Measurements from ENCODE around the gene CWF19L1. TPM values are rescaled to one million over a fixed set of nuclear protein-coding genes. Genes with fewer than 3 reads are reported as not detected.

Gene CWF19L1
- total RNA-seq, 2 donors from 2014 or later: 31.6 to 35.4 TPM

DNA sequence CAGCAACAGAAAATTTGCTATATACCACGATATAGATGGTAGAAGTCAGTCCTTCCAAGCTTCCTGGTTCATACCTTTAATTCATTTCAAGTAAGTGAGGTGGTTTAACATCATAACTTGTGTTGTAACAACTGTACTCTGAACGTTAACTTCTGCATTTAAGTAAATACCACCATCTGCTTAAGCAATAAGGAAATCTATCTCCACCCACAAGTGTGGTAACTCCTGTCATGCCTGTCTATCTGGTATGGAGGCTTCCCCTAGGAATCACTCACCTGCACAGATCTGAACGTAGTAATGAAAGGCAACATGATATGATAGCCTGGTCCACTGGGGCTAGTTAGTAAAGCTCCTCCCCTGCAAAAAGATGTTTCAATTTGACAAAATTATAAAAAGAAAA is 84.0 kb downstream of the CWF19L1 start:
- H3K27ac Mint-ChIP-seq: no peak overlapping the region
- H3K4me3 Mint-ChIP-seq: no peak overlapping the region
- no peaks in the 10 kb centered on the region for H3K27me3 Mint-ChIP-seq (ENCODE audit: insufficient read depth)
- peaks cover 28% of the 10 kb centered on the region for H3K36me3 Mint-ChIP-seq (ENCODE audit: low read depth)
- H3K27me3 ChIP-seq (ENCODE audit: control insufficient read depth, insufficient read depth, low read length, poor library complexity, severe bottlenecking): no peaks in the 10 kb centered on the region
- peaks cover 13% of the 10 kb centered on the region for H3K4me1 Mint-ChIP-seq
- TF ChIP-seq, protein P1, sequence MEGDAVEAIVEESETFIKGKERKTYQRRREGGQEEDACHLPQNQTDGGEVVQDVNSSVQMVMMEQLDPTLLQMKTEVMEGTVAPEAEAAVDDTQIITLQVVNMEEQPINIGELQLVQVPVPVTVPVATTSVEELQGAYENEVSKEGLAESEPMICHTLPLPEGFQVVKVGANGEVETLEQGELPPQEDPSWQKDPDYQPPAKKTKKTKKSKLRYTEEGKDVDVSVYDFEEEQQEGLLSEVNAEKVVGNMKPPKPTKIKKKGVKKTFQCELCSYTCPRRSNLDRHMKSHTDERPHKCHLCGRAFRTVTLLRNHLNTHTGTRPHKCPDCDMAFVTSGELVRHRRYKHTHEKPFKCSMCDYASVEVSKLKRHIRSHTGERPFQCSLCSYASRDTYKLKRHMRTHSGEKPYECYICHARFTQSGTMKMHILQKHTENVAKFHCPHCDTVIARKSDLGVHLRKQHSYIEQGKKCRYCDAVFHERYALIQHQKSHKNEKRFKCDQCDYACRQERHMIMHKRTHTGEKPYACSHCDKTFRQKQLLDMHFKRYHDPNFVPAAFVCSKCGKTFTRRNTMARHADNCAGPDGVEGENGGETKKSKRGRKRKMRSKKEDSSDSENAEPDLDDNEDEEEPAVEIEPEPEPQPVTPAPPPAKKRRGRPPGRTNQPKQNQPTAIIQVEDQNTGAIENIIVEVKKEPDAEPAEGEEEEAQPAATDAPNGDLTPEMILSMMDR (conservative IDR thresholded peaks at IDR 0.05): no peak
- H3K9ac ChIP-seq (ENCODE audit: extremely low read depth, low read length, poor library complexity, severe bottlenecking): no peak overlapping the region
- no peak overlapping the region for H3K4me3 ChIP-seq (ENCODE audit: low read length)
- WGBS, 2 experiments (ENCODE audit: insufficient coverage in 1 of 2, insufficient read length in 1 of 2): 91 to 100% methylated on average over 2 to 3 of the region's 3 CpGs
- H3K9me3 Mint-ChIP-seq: no peaks in the 10 kb centered on the region
- no peak for DNase-seq
- no peak overlapping the region for H3K27ac ChIP-seq (ENCODE audit: low read depth, low read length)
- H3K9me3 ChIP-seq (ENCODE audit: control insufficient read depth, low read length): no peaks in the 10 kb centered on the region
- no peaks in the 10 kb centered on the region for H3K4me1 ChIP-seq (ENCODE audit: control insufficient read depth, insufficient read depth, low read length)
- H3K36me3 ChIP-seq (ENCODE audit: control insufficient read depth, insufficient read depth, low read length): peaks cover 50% of the 10 kb centered on the region

DNA sequence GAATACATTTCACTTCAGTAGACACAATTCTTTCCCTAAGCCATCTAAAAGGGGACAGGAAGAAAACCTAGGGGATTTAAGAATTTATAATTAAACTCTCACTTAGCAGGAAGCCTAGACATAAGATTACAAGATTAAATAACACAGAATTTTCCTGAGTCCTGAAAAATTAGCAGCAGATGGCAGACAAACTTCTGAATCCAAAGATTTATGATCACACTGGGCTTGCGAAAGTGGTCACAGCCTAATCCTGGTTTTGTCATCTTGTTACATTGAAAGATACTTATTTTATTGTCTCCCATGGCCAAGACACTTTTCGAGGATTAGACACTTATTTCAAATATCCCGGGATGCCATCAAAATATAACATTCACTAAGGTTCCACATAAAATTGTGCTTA is 84.5 kb downstream of the CWF19L1 start:
- Histone ChIP-seq H3K4me1 (ENCODE audit: control insufficient read depth, insufficient read depth, low read length) (no peaks in the 10 kb centered on the region), H3K27me3 (ENCODE audit: control insufficient read depth, insufficient read depth, low read length, poor library complexity, severe bottlenecking) (no peaks in the 10 kb centered on the region), H3K36me3 (ENCODE audit: control insufficient read depth, insufficient read depth, low read length) (peaks cover 50% of the 10 kb centered on the region), H3K9ac (ENCODE audit: extremely low read depth, low read length, poor library complexity, severe bottlenecking) (no peak overlapping the region), H3K4me3 (ENCODE audit: low read length) (no peak overlapping the region), H3K9me3 (ENCODE audit: control insufficient read depth, low read length) (no peaks in the 10 kb centered on the region), H3K27ac (ENCODE audit: low read depth, low read length) (no peak overlapping the region)
- H3K27ac Mint-ChIP-seq: no peak overlapping the region
- peaks cover 13% of the 10 kb centered on the region for H3K4me1 Mint-ChIP-seq
- no peaks in the 10 kb centered on the region for H3K27me3 Mint-ChIP-seq (ENCODE audit: insufficient read depth)
- 78 to 90% methylated on average over 1 to 3 of the region's 3 CpGs for WGBS, 2 experiments (ENCODE audit: insufficient coverage in 1 of 2, insufficient read length in 1 of 2)
- H3K4me3 Mint-ChIP-seq: no peak overlapping the region
- H3K9me3 Mint-ChIP-seq: no peaks in the 10 kb centered on the region
- peaks cover 28% of the 10 kb centered on the region for H3K36me3 Mint-ChIP-seq (ENCODE audit: low read depth)
- no peak for DNase-seq
- TF ChIP-seq, protein P1 (conservative IDR thresholded peaks at IDR 0.05): no peak

Other genes with a start within 250 kb of the CWF19L1 start
- 1 to 10 TPM in 1 of 2 donors, under 1 TPM in 1; 0.71 to 1.3 TPM for gene CPN1, start 185.8 kb downstream of the CWF19L1 start, total RNA-seq
- gene ERLIN1, start 81.6 kb downstream of the CWF19L1 start, total RNA-seq: 10 to 100 TPM; 35.0 to 42.6 TPM
- gene CHUK, start 38.0 kb downstream of the CWF19L1 start, total RNA-seq: 10 to 100 TPM; 14.1 to 17.2 TPM
- 10 to 100 TPM; 25.5 to 26.0 TPM for gene BLOC1S2, start 19.0 kb upstream of the CWF19L1 start, total RNA-seq
- not detected for gene PKD2L1, start 62.6 kb upstream of the CWF19L1 start, total RNA-seq
- 100 to 1,000 TPM; 369 to 442 TPM for gene SCD, start 79.6 kb upstream of the CWF19L1 start, total RNA-seq
- gene WNT8B, start 195.4 kb upstream of the CWF19L1 start, total RNA-seq: under 1 TPM in 1 of 2 donors, not detected in 1; 0.13 TPM